IgD-negative memory B cell (primary cell): ENCODE results near the gene BEST1. TPM values are rescaled to one million over a fixed set of nuclear protein-coding genes. Genes with fewer than 3 reads are reported as not detected.

Experiments used
- H3K27ac Mint-ChIP-seq, 3 donors: one replicate each; pipeline ENCODE4 v1.8.0; 2020 to 2022; ENCODE audit warnings: mild to moderate bottlenecking in 3 of 3, mixed read lengths in 3 of 3, moderate library complexity in 1 of 3
- H3K27me3 Mint-ChIP-seq: one replicate; pipeline ENCODE4 v1.8.0; 2021; ENCODE audit warnings: mixed read lengths
- H3K36me3 Mint-ChIP-seq: one replicate; pipeline ENCODE4 v1.8.0; 2020; ENCODE audit warnings: mild to moderate bottlenecking, mixed read lengths
- H3K4me1 Mint-ChIP-seq, 3 donors: one replicate each; pipeline ENCODE4 v1.8.0; 2020 to 2022; ENCODE audit warnings: mixed read lengths in 3 of 3, mild to moderate bottlenecking in 1 of 3
- H3K4me3 Mint-ChIP-seq, 4 donors: one replicate each; pipeline ENCODE4 v1.8.0; 2020 to 2022; ENCODE audit warnings: mild to moderate bottlenecking in 4 of 4, mixed read lengths in 4 of 4, moderate library complexity in 3 of 4
- H3K9me3 Mint-ChIP-seq, 3 donors: one replicate each; pipeline ENCODE4 v1.8.0; 2020 to 2021; ENCODE audit warnings: mixed read lengths in 3 of 3, mild to moderate bottlenecking in 1 of 3
- polyA plus RNA-seq: library from polyadenylated mRNA; unstranded; fragments of 300-500 nt; fragmentation: Illumina TruSeq; gene quantifications from one replicate; pipeline ENCODE4 v1.2.3, GENCODE V29; 2021

The BEST1 gene
- 1.2 TPM for polyA plus RNA-seq

DNA sequence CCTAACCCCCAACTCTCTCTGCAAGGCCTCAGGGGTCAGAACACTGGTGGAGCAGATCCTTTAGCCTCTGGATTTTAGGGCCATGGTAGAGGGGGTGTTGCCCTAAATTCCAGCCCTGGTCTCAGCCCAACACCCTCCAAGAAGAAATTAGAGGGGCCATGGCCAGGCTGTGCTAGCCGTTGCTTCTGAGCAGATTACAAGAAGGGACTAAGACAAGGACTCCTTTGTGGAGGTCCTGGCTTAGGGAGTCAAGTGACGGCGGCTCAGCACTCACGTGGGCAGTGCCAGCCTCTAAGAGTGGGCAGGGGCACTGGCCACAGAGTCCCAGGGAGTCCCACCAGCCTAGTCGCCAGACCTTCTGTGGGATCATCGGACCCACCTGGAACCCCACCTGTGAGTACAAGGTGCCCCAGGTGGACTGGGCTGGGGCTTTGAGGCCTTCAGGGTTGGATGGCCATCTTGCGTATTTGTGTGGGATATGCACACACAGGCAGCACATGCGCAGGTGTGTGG lies at the start of gene BEST1:
Gene BEST1 (plus strand): TSS at position 317 of the 513 bp plus-strand sequence. CDS start 1,456 bp downstream, outside the sequence.
- Mint-ChIP-seq H3K4me3 (no peak within 1 kb of the TSS), H3K36me3 (no peaks in the 10 kb centered on the region), H3K9me3 (no peaks in the 10 kb centered on the region), H3K27me3 (peaks cover 12% of the 10 kb centered on the region), H3K27ac (no peak within 1 kb of the TSS), H3K4me1 (peaks cover 0 to 4% (median 2%) of the 10 kb centered on the region in 3 donors)

DNA sequence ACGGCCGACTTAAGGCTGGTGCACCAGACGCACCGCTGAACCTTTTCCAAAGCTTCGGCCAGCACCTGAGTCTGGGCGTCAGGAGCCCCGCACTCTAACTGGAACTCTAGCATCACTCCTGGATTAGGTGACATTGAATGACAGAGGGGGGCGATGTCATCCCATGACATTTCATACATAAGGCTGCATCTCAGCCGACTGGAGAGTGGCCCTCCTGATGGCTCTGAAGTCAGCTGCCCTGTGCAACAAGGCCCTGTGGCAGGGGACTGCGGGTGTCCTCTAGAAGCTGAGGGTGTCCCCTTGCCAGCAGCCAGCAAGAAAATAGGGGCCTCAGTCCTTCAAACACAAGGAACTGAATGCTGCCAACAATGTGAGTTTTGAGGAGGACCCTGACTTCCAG lies 48.8 kb upstream of the BEST1 start:
- H3K27ac Mint-ChIP-seq, result no peak overlapping the region
- H3K4me1 Mint-ChIP-seq, result peaks cover 5 to 9% (median 9%) of the 10 kb centered on the region in 3 donors
- no peaks in the 10 kb centered on the region for H3K9me3 Mint-ChIP-seq
- H3K36me3 Mint-ChIP-seq, result no peaks in the 10 kb centered on the region
- H3K27me3 Mint-ChIP-seq, result peaks cover 9% of the 10 kb centered on the region
- H3K4me3 Mint-ChIP-seq, result no peak overlapping the region

DNA sequence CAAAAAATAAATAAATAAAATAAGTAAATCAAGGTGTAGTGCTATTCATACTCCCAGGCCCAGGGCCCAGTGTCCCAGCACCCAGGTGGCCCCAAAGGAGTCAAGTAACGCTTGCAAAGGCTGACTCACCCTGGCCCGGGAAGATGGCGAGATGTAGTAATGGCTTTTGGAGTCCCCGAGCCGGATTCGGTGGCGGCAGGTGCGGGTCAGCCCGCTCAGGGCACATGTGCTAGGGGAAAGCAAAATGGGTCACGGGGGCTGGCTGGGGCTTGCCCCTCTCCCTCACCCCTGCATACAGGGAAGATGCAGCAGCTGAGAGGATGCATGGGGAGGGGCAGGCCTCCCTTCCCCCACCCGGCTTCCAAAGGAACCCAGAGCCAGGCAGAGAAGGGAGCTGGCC lies 47.8 kb upstream of the BEST1 start:
- no peak overlapping the region for H3K4me3 Mint-ChIP-seq
- no peaks in the 10 kb centered on the region for H3K36me3 Mint-ChIP-seq
- peak overlapping the region in 1 of 3 donors; percentile 39 for H3K27ac Mint-ChIP-seq
- no peaks in the 10 kb centered on the region for H3K9me3 Mint-ChIP-seq
- H3K4me1 Mint-ChIP-seq, result peaks cover 5 to 9% (median 9%) of the 10 kb centered on the region in 3 donors
- peaks cover 9% of the 10 kb centered on the region for H3K27me3 Mint-ChIP-seq

DNA sequence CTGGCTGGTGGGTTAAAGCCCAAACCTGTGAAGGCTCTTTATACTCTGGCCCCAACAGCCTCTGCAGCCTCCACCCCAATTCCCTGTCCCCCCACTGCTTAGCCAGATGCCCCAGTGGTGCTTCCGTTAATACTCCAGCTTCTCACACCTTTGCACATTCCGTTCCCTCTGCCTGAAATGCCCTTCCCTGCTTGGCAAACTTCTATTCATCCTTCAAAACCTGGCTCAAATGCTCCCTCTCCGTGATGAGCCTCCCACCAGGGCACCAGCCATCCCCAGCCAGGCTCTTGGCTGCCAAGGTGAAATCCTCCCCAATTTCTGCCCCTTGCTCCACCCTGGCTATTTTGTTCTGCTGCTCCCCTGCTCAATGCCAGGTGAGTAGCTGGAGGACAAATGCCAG lies 46.3 kb upstream of the BEST1 start:
- Mint-ChIP-seq H3K27ac (peak overlapping the region in 1 of 3 donors; percentile 53), H3K27me3 (peaks cover 9% of the 10 kb centered on the region), H3K4me1 (peaks cover 5 to 6% (median 6%) of the 10 kb centered on the region in 3 donors), H3K9me3 (no peaks in the 10 kb centered on the region), H3K36me3 (no peaks in the 10 kb centered on the region), H3K4me3 (no peak overlapping the region)

DNA sequence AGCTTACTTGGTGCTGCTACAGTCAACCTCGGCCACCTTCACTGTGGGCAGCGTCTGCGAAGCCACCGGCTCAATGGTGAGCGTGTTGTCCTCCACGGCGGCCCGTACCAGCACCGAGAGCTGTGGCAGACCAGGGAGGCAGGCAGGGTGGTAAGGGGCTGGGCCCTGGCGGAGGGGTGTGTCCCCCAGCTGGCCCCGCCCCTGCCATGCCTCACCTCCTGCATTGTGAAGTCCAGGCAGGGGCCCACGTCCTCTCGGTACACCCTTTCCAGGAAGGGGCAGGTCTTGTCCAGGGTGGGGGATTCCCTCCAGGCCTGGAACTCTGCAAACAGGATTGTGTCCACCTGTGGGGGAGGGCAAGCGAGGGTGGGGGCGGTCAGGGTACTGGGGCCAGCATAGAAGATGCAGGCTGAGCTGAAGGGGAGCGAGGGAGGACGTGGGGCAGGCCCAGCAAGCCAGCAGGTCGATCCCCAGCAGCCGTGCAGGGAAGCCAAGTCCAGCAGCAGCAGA lies 45.6 kb upstream of the BEST1 start:
- Mint-ChIP-seq H3K27ac (peak overlapping the region in 1 of 3 donors; percentile 53), H3K36me3 (no peaks in the 10 kb centered on the region), H3K4me3 (no peak overlapping the region), H3K27me3 (peaks cover 9% of the 10 kb centered on the region), H3K9me3 (no peaks in the 10 kb centered on the region), H3K4me1 (no peaks in the 10 kb centered on the region)

DNA sequence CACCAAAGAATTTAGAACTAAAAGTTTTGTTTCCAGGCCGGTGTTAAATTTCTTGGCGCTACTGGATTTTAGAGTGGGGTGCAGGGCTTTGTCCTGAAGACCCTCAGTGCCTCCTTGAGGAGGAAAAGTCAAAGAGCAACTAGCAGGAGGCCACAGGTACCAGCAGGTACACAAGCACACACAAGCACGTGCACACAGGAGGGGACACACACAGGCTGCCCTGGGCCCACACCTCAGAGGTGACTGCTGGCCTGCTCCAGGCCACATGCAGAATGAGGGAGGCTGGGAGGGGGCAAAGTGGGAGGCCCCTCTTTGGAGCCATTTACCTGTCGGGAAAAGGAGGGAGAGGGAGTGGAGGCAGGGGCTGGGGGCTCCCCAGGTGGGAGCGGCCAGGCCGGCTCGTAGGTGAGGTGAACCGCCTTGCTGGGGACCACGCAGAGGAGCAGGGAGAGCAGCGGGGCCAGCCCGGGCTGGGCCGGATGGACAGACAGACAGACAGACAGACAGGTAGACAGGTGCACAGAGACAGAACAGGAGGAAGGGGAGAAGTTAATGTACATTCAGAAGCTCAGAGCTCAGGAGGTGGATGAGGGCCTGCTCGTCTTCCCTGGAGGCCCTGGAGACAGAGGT lies 45.0 kb upstream of the BEST1 start:
- no peak overlapping the region for H3K27ac Mint-ChIP-seq
- no peak overlapping the region for H3K4me3 Mint-ChIP-seq

DNA sequence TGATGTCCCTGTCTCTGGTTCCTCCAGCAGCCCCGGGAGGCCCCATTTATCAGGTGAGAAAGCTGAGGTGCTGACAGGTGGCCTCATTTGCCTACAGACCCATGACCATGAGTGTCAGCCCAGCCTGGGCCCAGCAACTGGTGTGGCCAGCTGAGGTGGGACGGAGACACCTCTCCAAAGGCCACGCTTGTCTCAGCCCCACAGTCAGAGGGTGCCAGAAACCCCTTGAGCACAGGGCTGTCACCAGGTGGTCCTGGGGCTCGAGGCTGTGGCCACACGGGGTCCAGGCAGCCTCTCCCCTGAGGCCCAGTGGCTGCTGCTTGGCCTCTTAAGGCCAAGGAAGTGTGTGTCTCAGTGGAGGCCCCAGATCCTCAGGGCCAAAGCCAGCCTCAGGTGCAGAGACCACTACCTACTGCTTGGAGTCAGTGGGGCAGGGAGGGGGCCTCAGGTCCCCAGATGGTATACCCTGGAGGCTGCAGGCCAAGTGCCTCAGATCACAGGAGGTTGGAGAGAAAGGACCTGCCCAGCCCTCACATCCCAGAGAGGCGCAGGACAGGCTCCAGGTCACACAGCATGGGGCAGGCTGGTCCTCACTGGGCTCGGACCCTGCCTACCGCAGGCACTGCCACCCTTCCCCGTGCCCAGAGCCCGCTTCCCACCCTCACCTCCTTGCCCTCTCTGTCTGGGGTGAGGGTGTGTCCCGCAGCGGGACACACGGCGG lies 44.2 kb upstream of the BEST1 start:
- Mint-ChIP-seq H3K9me3 (no peaks in the 10 kb centered on the region), H3K27me3 (peaks cover 9% of the 10 kb centered on the region), H3K4me1 (no peaks in the 10 kb centered on the region), H3K4me3 (no peak overlapping the region), H3K36me3 (no peaks in the 10 kb centered on the region), H3K27ac (no peak overlapping the region)

More for the DNA sequence above, 45.0 kb upstream of the BEST1 start:
- Mint-ChIP-seq H3K27me3 (peaks cover 9% of the 10 kb centered on the region), H3K36me3 (no peaks in the 10 kb centered on the region), H3K9me3 (no peaks in the 10 kb centered on the region), H3K4me1 (no peaks in the 10 kb centered on the region)

DNA sequence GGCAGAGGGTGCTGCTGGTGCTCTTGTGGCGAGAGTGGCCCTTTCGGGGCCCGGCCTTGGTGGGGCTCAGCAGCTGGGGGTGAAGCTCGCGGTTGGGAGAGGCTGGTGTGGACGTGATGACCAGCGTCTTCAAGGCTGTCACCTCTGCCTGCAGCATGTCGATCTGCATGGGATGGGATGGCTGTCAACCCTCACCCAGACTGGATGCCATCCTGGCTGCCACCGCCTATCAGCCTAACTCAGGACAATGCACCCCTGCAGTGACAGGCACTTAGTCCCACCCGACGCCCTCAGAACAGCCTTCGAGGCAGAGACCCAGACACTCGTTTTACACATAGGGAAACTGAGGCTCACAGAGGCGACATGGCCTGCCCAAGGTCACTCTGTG lies 43.6 kb upstream of the BEST1 start:
- H3K27ac Mint-ChIP-seq, result no peak overlapping the region
- H3K9me3 Mint-ChIP-seq, result no peaks in the 10 kb centered on the region
- H3K36me3 Mint-ChIP-seq, result no peaks in the 10 kb centered on the region
- no peak overlapping the region for H3K4me3 Mint-ChIP-seq
- H3K27me3 Mint-ChIP-seq, result peaks cover 9% of the 10 kb centered on the region
- H3K4me1 Mint-ChIP-seq, result no peaks in the 10 kb centered on the region

DNA sequence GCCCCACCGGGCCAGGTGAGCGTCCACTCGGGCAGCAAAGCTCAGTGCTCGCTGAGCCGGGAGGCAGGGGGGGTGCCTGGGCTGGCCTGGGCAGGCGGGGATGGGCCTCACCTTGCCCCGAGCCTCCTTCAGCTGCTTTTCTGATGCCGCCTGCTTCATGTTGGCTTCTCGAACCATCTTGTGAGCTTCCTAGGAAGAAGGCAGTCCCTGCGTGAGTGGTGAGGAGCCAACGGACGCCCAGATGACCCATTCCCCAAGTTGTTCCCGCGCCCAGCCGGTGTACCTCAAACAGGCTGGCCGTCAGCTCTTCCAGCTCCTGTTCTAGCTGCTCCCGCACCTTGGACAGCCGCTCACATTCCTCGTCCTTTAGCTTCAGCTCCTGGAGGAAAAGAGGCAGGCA lies 42.9 kb upstream of the BEST1 start:
- no peaks in the 10 kb centered on the region for H3K36me3 Mint-ChIP-seq
- H3K27me3 Mint-ChIP-seq, result peaks cover 9% of the 10 kb centered on the region
- H3K9me3 Mint-ChIP-seq, result no peaks in the 10 kb centered on the region
- no peak overlapping the region for H3K27ac Mint-ChIP-seq
- H3K4me3 Mint-ChIP-seq, result no peak overlapping the region
- no peaks in the 10 kb centered on the region for H3K4me1 Mint-ChIP-seq

DNA sequence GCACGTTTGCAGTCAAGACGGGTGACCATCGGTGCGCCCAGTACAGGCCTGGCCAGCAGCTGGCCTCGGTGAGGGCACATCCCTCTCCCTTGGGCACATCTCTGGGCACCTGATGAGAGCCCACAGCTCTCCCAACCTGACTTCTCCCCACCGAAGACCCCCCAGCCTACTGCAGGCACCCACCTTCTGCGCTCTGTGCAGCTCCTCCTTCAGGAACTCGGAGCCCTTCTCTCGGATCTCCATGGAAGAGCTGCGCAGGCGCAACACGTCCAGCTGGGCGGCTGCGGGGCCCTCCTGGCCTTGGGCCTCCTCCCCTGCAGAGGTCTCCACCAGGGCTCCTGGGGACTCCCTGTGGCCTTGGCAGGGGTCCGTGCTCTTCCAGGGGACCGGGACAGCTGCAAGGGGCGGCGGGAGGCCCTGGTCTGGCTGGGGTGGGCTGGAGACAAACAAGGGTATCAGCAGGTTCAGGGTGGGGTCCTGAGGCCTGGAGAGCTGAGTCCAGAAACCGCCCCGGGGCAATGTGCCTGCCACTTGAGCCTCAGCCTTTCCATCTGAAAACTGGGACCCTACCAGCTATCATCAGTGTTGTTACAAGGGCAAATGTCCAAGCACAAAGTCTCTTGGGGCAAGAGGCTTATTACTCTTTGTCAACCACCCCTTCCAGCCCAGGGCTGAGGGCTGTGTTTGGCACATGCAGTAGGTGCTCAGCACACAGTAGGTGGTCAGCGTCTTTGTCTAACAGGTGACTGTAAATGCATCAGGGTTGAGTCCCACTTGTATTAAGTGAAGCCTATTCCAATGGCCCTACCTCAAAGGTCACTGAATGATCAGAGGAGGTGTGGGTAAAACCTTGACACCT lies 42.1 kb upstream of the BEST1 start:
- Mint-ChIP-seq H3K36me3 (no peaks in the 10 kb centered on the region), H3K27ac (peak overlapping the region in 1 of 3 donors; percentile 52), H3K4me1 (no peaks in the 10 kb centered on the region), H3K27me3 (peaks cover 8% of the 10 kb centered on the region), H3K4me3 (no peak overlapping the region), H3K9me3 (no peaks in the 10 kb centered on the region)

DNA sequence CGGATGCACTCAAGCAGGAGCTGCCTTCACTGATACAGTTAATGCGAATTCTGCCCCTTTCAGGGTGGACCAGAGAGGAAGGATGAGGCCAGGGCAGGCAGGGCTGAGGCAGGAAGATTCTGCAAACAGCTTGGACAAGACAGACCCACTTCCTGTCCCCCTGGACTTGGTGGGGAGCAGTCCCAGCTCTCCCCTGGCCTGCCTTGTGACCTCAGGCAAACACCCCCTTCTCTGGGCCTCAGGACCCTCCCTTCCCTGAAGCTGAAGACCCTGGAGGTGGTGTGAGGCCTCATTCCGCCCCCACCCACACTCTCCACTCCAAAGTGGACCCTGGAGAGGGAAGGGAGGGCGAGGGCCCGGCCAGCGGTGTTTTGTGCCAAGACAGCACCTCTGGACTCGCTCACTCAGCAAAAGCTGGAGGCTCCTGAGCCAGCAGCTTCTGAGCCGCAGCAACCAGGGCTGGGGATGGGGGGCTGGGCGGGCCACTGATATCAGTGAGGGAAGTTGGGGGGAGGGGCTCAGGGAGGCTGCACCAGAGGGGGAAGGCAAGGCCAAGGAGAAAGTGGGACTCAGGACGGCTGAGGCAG lies 41.3 kb upstream of the BEST1 start:
- Mint-ChIP-seq H3K36me3 (no peaks in the 10 kb centered on the region), H3K4me3 (no peak overlapping the region), H3K9me3 (no peaks in the 10 kb centered on the region), H3K27ac (peak overlapping the region in 1 of 3 donors; percentile 52), H3K4me1 (no peaks in the 10 kb centered on the region), H3K27me3 (peaks cover 6% of the 10 kb centered on the region)

DNA sequence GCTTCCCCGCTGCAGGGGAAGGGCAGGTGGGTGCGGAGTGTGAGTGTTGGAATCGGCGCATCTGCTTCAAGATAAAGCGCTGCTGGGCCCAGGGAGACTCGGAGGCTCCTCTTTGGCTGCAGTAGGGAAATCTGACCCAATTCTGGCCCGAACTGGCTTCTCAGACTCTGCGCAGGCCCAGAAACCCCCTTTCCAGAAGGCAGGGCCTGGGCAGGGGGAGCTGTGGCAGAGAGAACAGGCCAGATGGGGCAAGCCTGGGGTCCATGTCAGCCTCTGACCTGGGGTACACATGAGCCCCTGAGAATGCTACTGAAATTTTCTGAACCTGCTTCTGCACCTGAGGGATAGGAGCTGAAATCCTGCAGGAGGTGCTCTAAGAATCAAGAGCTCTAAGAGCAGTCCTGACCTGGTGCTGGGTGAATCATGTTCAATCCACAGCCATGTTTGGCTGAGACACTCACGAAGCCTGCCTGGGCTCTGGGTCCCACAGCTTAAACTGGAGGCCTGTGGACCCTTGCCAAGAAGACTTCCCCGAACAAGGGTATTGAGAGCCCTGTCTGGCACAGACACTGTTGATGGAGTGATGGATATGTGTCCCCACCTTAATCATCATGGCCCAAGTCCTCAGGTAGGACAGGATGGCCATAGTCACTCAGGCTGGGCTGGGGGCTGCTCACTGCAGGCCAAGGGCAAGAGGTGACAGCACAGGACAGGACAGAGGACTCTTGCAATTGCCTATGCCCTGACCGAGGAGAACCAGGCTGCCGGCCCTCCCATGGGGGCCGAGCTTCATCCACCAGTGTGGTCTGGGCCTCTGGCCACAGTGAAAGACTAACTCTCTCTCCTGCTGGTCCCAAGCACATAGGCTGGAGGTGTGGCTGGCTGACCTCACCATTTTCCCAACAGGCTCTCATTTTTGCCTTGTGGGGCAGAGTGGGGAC lies 39.7 kb upstream of the BEST1 start:
- no peaks in the 10 kb centered on the region for H3K9me3 Mint-ChIP-seq
- H3K36me3 Mint-ChIP-seq, result no peaks in the 10 kb centered on the region
- H3K4me3 Mint-ChIP-seq, result no peak overlapping the region
- H3K27me3 Mint-ChIP-seq, result peaks cover 10% of the 10 kb centered on the region
- H3K4me1 Mint-ChIP-seq, result no peaks in the 10 kb centered on the region
- H3K27ac Mint-ChIP-seq, result no peak overlapping the region

DNA sequence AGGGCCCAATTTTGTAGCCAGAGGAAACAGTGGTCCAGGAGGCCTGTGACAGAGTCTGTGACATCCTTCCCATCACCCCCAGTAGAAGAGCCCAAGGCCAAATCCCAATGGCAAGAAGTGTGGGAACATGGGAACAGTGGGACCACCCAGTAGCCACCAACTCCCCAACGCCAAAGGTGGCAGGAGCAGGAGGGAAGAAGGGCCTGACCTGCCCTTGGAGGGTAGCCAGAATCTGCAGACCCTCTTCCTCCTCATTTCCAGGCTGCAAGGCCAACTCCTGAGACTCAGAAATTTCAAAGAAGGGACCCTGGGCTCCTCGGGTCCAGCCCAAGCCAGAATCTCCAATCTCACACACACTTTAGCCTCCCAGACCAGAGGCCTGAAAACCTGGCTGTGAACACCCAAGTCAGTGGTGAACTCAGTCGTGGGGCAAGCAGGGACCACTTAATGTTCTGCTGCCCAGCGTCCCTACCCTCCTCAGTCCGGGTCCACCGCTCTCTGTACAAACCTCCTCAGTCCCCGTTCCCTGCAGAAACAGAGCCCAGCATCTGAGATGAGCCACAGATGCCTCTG lies 38.9 kb upstream of the BEST1 start:
- no peak overlapping the region for H3K27ac Mint-ChIP-seq
- H3K9me3 Mint-ChIP-seq, result no peaks in the 10 kb centered on the region
- no peaks in the 10 kb centered on the region for H3K4me1 Mint-ChIP-seq
- no peak overlapping the region for H3K4me3 Mint-ChIP-seq
- H3K36me3 Mint-ChIP-seq, result no peaks in the 10 kb centered on the region
- H3K27me3 Mint-ChIP-seq, result peaks cover 15% of the 10 kb centered on the region
